Activated T-cell treated with anti-CD3 and anti-CD28 coated beads for 48 hours (primary cell): Measurements from ENCODE around the gene MAN2A1.
"Not testable (repeated sequence)": the region's sequence is repeated elsewhere in the genome, so short reads cannot be mapped to it uniquely, and the experiment has no call there.

Experiments
- DNase-seq: peaks from one replicate; pipeline ENCODE4 v3.0.0-alpha.2; 2020; ENCODE audit warnings: low read depth

The MAN2A1 gene

DNA sequence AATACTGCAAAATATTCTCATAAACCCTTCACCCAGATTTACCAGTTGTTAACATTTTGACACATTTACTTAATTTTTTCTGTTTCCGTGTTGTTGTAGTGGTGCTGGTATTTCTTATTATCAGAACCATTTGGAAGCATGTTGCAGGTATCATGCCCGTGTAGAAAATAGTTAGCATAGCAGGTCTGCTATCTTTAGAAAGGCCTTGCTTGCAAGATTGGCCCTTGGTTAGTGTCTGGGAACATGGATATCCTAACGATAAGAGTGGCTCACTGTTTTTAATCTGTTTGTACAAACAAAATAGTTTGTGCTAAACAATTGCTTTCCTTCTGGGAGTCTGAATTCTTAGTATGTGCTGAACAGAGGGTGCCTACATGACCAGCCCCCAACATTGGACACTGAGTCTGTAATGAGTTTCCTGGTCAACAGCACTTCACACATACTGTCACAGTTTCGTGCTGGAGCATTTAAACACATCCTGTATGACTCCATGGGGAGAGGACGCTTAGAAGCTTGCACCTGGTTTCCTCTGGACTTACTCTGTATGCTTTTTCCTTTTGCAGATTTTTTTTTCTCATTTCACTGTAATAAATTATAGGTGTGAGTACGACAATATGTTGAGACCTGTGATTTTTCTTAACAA is 66.9 kb downstream of the MAN2A1 start:
- no peak for DNase-seq

DNA sequence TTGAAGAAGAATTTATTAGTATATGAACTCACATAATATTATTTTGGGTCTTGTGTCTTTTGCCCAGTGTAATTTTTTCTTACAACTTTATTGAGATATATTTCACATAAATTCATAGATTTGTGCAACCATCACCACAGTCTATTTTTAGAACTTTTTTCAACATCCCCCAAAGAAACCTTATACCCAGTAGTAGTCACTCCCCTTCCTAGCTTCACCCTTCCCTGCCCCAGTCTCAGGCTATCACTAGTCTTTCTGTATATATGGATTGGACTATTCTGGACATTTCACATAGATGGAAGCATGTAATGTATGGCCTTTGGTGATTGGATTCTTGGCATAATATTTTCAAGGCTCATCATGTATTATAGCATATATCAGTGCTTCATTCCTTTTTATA is 67.8 kb downstream of the MAN2A1 start:
- DNase-seq, result no peak

GRCh38 chr5:109759306-109759705 is 69.6 kb downstream of the MAN2A1 start:
- no peak for DNase-seq

DNA sequence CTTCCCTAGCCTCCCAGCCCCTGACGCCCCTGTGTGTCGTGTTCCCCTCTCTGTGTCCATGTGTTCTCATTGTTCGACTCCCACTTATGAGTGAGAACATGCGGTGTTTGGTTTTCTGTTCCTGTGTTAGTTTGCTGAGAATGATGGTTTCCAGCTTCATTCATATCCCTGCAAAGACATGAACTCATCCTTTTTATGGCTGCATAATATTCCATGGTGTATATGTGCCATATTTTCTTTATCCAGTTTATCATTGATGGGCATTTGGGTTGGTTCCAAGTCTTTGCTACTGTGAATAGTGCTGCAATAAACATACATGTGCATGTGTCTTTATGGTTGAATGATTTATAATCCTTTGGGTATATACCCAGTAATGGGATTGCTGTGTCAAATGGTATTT is 70.4 kb downstream of the MAN2A1 start:
- DNase-seq, result not testable (repeated sequence)

- DNase-seq, result no peak
Measured at GRCh38 chr5:109762821-109763220, 73.1 kb downstream of the MAN2A1 start.

DNA sequence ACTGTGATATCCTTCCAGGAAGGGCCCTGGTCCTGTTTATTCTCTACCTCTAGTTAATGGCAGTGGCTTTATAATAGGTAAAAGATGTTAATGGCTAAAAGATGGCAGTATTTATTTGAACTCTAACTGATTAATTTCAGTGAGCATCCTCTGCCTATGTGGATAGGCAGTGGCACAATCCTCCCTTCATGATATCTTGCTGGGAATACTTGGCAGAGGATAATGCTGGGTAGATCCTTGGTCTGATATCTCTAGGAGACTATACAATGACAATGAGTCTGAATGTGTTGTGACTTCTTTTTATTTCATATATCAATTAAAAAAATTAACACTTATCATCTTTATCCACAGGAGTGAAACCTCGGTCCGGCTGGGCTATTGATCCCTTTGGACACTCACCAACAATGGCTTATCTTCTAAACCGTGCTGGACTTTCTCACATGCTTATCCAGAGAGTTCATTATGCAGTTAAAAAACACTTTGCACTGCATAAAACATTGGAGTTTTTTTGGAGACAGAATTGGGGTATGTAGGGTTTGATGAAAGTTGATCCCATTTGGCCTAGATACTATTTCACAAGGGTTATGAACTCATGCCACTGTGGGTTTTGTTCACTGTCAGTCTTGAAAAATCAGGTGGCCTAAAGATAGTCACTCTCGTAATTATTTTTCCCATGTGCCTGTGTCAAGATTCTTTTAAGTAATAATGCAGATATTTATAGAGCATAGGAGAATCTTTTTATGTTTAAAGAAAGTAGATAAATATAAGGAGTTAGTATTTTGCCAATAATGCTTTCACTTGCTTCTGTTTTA is 77.7 kb downstream of the MAN2A1 start:
- no peak for DNase-seq

DNA sequence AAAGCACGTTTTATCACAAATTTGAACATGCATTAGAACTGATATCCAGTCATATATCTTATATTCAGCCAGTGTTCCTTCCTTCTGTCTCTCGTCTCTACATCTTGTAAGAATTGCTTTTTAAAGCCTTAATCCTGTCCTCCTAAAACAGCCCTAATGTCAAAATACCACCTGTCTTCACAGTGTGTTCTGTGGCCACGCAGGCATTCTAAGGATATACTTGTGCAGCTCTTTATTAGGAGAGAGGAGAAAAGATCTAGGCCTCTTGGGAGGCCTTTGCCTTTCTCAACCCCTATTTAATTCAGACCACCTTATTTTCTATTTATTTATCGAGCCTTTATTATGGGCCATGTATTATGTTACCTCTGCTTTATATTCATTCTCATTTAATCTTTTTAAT is 78.3 kb downstream of the MAN2A1 start:
- DNase-seq, result no peak

DNA sequence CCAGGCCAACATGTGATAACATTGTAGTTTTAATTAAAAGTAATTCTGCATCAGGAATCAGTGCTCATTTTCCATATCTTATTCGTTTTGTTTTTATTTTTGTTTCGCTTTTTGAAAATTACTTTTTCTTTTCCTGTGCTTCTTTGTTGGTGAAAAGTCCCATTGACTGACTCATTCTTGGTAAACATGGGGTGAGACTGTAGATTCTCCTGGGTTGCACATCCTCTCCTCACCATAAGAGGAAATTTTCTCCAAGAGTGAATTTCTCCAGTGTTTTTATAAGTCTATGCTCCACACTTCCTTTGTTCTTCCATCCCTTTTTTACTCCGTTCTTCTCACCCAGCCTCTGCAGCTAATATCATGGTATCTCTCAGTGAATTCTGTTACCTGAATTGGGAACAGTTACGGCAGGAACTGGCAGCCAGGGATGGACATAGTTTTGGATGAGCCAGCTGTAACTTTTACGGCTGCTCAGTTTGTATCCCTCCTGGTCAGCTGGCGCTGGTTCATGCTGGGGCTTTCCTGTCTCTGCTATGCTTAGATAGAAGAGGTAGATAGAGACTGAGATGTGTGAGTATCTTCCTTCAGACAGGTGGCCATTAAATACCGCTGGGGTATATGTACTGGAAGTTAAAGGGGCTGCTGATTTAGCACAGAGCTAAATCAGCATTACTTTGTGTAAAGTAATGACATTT is 80.0 kb downstream of the MAN2A1 start:
- no peak for DNase-seq

DNA sequence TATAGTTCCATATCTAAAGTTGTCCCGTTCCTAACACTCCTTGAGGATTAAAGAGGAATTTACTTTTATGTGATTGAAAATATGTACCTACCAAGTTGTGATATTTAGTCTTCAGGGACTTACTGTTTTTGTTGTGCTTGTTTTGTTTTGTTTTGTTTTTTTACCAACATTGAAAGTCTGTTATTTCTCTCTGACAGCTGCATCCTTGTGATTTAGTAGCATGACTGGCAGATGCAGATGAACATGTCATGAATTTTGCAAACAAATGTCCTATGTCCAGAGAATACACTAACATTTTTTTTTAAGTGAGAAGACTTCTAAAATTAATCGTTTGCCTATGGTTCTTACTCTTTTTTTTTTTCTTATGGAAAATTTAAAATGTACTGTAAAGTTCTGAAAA is 85.4 kb downstream of the MAN2A1 start:
- no peak for DNase-seq

DNA sequence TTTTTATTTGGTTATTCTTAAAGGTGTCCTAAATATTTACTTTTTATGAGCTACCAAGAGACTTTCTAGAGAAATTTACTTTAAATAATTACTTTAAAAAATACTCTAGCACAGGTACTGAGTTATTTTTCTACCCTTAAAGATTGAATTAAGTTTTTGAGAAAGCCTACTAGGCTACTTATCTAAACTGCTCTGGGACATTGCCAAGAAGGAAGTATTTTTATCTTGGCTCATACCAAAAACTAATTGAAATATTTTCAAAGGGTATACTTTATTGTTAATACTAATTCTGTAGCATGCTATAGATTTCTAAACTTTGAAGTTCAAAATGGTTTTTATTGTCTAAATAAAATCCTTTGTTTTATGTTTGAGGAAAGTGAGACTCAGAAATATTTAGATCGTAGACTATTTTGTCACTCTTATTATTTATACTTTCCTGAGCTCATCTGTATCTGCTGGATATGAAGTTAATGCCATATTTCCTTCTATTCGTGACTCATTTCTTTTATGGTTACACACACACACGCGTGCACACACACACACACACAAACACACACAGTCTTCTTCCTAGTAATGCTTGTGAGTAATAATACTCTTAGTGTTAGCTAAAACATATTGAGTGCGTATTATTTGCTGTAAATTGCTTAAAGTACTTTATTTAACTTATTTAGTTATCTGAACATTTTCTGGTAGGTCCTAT is 89.5 kb downstream of the MAN2A1 start:
- DNase-seq, result no peak

GRCh38 chr5:109784687-109785086 is 95.0 kb downstream of the MAN2A1 start:
- no peak for DNase-seq

DNA sequence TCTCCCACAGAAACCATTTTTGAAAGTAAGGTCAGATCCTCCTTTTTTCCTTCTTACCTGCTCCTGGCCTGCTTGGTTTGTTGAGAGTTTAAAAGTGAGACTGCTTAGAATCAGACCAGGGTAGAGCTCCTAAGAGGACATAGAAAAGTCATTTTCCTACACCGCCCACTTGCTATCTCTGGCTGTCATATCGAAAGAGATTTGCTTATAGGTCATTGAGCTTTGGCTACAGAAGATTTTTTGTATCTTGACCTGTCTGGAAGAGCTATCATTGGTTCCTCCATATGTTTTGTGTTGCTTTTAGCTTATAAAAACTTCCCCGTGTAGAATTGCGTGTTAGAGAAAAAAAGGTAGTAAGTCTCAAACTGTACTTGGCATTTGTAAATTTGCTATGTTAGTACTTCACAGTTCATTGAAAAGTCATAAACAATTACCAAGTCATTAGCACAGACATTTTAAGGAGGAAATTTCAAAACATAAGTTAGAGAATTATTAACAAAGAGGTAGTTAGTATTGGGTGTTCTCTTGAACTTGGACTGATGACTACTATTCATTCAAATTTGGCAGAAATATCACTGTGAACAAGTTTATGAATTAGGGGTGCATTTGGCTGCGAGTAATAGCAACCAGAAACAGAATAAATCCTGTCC is 96.6 kb downstream of the MAN2A1 start:
- no peak for DNase-seq

DNA sequence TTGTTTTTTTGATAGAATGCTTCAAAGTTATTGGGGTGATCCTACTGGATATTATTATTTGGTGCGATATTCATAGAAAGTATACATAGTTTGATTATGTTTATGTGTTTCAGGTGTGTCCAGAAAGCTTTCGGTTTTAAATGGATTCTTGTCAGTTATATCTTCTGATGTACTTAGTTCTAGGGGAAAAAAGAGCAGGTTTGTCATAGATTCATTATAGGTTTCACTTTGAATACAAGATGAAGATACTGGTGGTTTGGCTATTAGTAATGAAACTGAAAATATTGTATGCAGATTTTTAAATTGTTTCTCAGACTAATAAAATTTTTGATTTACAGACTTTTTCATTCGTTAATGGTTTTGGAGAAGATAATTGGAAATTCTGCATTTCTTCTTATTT is 98.9 kb downstream of the MAN2A1 start:
- no peak for DNase-seq

DNA sequence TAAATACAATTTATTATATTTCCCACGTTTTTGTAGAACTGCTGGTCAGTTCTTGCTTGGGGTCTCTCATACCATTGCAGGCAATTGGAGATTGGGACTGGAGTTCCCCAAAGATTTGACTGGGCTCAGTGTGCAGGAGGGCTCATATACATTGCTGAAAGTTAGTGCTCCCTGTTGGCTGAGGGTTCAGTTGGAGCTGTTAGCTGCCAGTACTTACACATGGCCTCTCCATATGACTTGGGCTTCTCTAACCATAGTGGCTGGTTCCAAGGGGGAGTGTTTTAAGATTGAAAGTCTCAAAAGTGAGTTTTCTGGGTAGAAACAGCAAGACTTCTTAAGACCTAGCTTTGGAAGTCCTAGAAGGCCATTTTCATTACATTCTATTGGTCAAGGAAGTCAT is 102.9 kb downstream of the MAN2A1 start:
- DNase-seq, result no peak

- no peak for DNase-seq
Measured at GRCh38 chr5:109803854-109804253, 114.1 kb downstream of the MAN2A1 start.

GRCh38 chr5:109805472-109805871 is 115.7 kb downstream of the MAN2A1 start:
- DNase-seq, result no peak

DNA sequence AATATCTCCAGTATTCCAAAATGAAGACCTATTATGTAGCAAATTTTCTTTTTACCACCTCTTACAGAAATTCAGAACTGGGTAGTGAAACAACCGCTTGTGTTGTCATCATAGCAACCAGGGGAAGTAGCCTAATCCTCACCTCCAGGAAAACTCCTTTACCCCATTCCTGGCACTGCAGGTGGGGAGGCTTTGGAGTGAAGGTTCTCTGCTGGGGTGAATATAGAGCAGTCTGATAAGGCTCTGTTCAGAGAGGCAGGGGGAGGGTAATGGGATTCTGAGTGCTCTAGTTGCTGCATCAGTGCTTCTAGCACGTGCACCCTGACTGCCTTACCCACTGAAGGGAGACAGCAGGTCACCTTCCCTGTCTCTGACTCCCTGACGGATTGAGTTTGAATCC is 116.2 kb downstream of the MAN2A1 start:
- no peak for DNase-seq

DNA sequence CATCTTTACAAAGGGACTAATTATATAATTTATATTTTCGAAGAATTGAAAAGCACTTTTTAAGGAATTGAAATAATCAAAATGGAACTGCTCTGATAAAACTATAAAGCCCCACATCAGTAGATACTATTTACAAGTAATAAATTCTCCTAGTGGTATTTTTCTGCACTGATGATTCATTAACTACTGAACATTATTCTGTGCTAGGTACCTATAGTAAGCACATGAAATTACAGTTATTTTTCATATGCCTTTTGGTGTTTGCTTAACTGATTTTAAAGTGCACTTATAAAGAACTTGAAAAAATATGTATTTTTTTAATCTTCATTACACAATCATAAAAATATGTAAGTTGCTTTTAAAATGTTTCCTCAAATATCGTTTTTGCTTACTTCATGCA is 123.0 kb downstream of the MAN2A1 start:
- no peak for DNase-seq

- DNase-seq, result no peak
Measured at GRCh38 chr5:109816732-109817131, 127.0 kb downstream of the MAN2A1 start.

DNA sequence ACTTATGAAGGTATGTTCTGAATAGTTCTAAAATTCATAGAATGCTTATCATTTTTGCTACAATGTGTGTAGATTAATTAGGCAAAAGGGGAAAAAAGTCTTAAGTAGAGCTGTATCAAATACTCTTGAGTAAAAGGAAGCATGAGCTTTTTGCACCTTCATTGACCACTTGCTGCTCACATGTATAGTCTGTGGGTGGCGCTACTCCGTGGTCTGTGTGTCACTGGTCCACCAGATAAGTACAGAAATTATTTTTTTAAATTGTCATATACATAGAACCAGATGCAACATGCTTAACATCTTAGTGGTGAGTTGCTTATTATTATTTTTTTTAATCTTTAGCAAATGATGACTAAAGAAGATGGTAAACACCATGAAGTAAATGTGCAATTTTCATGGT is 130.2 kb downstream of the MAN2A1 start:
- DNase-seq, result no peak

DNA sequence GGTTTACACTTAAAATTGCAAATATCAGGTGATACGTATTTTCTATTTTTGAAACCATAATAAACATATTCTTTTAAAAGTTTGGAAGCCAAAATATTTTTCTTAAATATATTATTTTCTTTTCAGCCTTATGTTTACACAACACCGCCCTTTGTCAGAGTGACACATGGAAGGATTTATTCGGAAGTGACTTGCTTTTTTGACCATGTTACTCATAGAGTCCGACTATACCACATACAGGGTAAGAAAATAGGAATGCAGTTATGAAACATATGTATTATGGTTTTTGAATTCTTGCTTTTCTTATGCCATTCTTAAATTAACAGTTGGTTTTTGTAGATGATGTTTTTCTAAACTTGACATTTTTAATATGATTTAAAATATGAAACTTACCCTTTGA is 133.9 kb downstream of the MAN2A1 start:
- DNase-seq, result no peak

GRCh38 chr5:109825450-109825849 is 135.7 kb downstream of the MAN2A1 start:
- DNase-seq, result no peak
